Heart right ventricle (tissue), 16 donors: ENCODE data around the gene EEPD1. TPM values are rescaled to one million over a fixed set of nuclear protein-coding genes. Genes with fewer than 3 reads are reported as not detected.

Source experiments
- ATAC-seq, 8 donors: fragments of 200-7000 bp; cut with Tn5 transposase; one replicate each; pipeline ENCODE4 v1.9.1; 2020; ENCODE audit warnings: mild to moderate bottlenecking in 8 of 8, moderate library complexity in 8 of 8, moderate number of reproducible peaks in 1 of 8
- DNase-seq, 2 donors: peaks; one replicate each; pipeline ENCODE4 v3.0.0-alpha.2; 2020
- H3K27ac ChIP-seq, 10 donors: fragments of 200-600 bp; sonication (generic) in 2 of 10; one replicate each; pipeline versions ENCODE4 v1.5.0 to v1.8.0; 2020 to 2022; ENCODE audit warnings: mild to moderate bottlenecking in 3 of 10
- H3K27me3 ChIP-seq, 7 donors: fragments of 200-600 bp; one replicate each; pipeline ENCODE4 v1.8.0; 2021 to 2022; ENCODE audit warnings: mild to moderate bottlenecking in 2 of 7
- H3K36me3 ChIP-seq, 9 donors: fragments of 200-600 bp; sonication (generic) in 1 of 9; one replicate each; pipeline versions ENCODE4 v1.5.0 to v1.8.0; 2020 to 2022; ENCODE audit warnings: mild to moderate bottlenecking in 2 of 9
- H3K4me1 ChIP-seq, 9 donors: fragments of 200-600 bp; sonication (generic) in 1 of 9; one replicate each; pipeline versions ENCODE4 v1.5.0 to v1.8.0; 2020 to 2022; ENCODE audit warnings: mild to moderate bottlenecking in 4 of 9
- H3K4me3 ChIP-seq, 10 donors: fragments of 200-600 bp; sonication (generic) in 2 of 10; one replicate each; pipeline versions ENCODE4 v1.5.0 to v1.8.0; 2020 to 2022; ENCODE audit warnings: mild to moderate bottlenecking in 7 of 10, moderate library complexity in 2 of 10
- H3K9me3 ChIP-seq, 11 donors: fragments of 200-600 bp in 10 of 11; sonication (generic) in 2 of 11; one replicate each; pipeline versions ENCODE4 v1.5.0 to v1.8.0; 2013 to 2022; ENCODE audit warnings: mild to moderate bottlenecking in 2 of 11, control low read depth in 1 of 11, moderate library complexity in 1 of 11
- CTCF ChIP-seq, 9 donors: fragments of 200-600 bp; sonication (generic) in 2 of 9; IDR thresholded peaks; one replicate each; pipeline versions ENCODE4 v1.5.0 to v1.8.0; 2021 to 2022; ENCODE audit warnings: antibody characterized with exemption in 9 of 9, mild to moderate bottlenecking in 5 of 9, moderate library complexity in 1 of 9
- WGBS, 2 donors: extraction: QIAGEN DNeasy Blood & Tissue Kit; methylation state at CpG; one replicate each; pipeline ENCODE4 v1.1.7; 2013; ENCODE audit warnings: inconsistent platforms in 1 of 2; 5-methylcytosine and 5-hydroxymethylcytosine counted together
- intact Hi-C, 10 donors: fragments of 100-400 bp; cut with DNase I; formaldehyde crosslinking; loops; one replicate each; pipeline versions ENCODE4 v1.11.1 to v1.14.2; 2022
- polyA plus RNA-seq, 2 donors: library from polyadenylated mRNA; stranded (reverse); fragments of 200-250 nt; gene quantifications; one replicate each; pipeline ENCODE4 v1.2.3, GENCODE V29; 2013
- total RNA-seq, 10 donors: library from RNA; stranded (reverse); fragmentation: NEBNext Ultra II Directional in 3 of 10; extraction: Animal tissue kit (Norgen Biotek cat#: 25700) in 3 of 10; gene quantifications; one replicate each; pipeline versions ENCODE4 v1.2.1 to v1.2.4, GENCODE V29; 2021 to 2023
- donor health status: Arrhythmogenic right ventricular cardiomyopathy.
- donor health status: ischemic (EF 13 %, LVEDD 7.1; RV severe dilation, severe dysfunction).
- donor health status: healthy with polysubstance abuse.
- donor health status: DM: no; HTN: yes; CAD: no.
- donor health status: DM: no; HTN: no; CAD: no.
- donor health status: ischemic (EF 25% LVEDD 6.9; RV normal size, moderate dysfunction).
- donor health status: ischemic (EF 25% LVEDD 5.7; RV mildly dilated, moderate dysfunction).
- donor health status: healthy.
- donor health status: DM: yes; HTN: yes; CAD: no.
- donor health status: Ischemic cardiomyopathy.
- donor health status: ischemic (EF 35%, LVEDD 5.7; RV mildly dilated, moderate dysfunction).
- donor health status: nonischemic (EF 11% LVEDD 7.7; RV severe dilation, severe dysfunction).
- donor health status: DM: yes; HTN: yes; CAD: no.
- donor health status: PGD.
- donor health status: ischemic (EF 29% LVEDD 5.4; RV normal size, mild dysfunction).
- donor health status: nonischemic (EF 23%, LVEDD 6.1; RV moderate dilation, normal function).

EEPD1 gene
- total and polyA plus RNA-seq, 12 donors: 6.1 to 15.2 (median 8.4) TPM

- no peaks in the 10 kb centered on the region for H3K27me3 ChIP-seq
- no peak for TF ChIP-seq CTCF (IDR thresholded peaks at IDR 0.05)
- ATAC-seq (no peak), DNase-seq (no peak)
- H3K4me1 ChIP-seq: peaks cover 0 to 32% (median 15%) of the 10 kb centered on the region in 9 donors
- no peak overlapping the region for H3K27ac ChIP-seq
- intact Hi-C loops: no loop called here
- no peaks in the 10 kb centered on the region for H3K9me3 ChIP-seq
- no peak overlapping the region for H3K4me3 ChIP-seq
- WGBS, 2 donors: 81 to 90% methylated on average over 4 of the region's 4 CpGs
- H3K36me3 ChIP-seq: no peaks in the 10 kb centered on the region
Measured at GRCh38 chr7:36181668-36182067, 28.6 kb downstream of the EEPD1 start.

- H3K27ac ChIP-seq: peak overlapping the region in 2 of 10 donors; percentile 6 to 8
- peaks cover 0 to 35% (median 21%) of the 10 kb centered on the region in 9 donors for H3K4me1 ChIP-seq
Measured at GRCh38 chr7:36182854-36183604, 30.0 kb downstream of the EEPD1 start.

GRCh38 chr7:36185092-36185491, 32.0 kb downstream of the EEPD1 start:
- H3K27me3 ChIP-seq: no peaks in the 10 kb centered on the region
- no peak for ATAC-seq
- intact Hi-C loops: no loop called here
- TF ChIP-seq CTCF (IDR thresholded peaks at IDR 0.05): no peak
- no peak overlapping the region for H3K4me3 ChIP-seq
- H3K4me1 ChIP-seq: peaks cover 0 to 50% (median 16%) of the 10 kb centered on the region in 9 donors
- no peaks in the 10 kb centered on the region for H3K9me3 ChIP-seq
- no peaks in the 10 kb centered on the region for H3K36me3 ChIP-seq
- DNase-seq: no peak
- 83 to 85% methylated on average over 2 of the region's 2 CpGs for WGBS, 2 donors
- H3K27ac ChIP-seq: no peak overlapping the region

More at GRCh38 chr7:36182854-36183604, 30.0 kb downstream of the EEPD1 start:
- ATAC-seq: peak in 6 of 8 donors; percentile 40 to 77 (median 52)
- H3K9me3 ChIP-seq: no peaks in the 10 kb centered on the region
- H3K4me3 ChIP-seq: no peak overlapping the region
- WGBS, 2 donors: 50 to 72% methylated on average over 13 of the region's 13 CpGs
- H3K27me3 ChIP-seq: no peaks in the 10 kb centered on the region
- DNase-seq: no peak
- intact Hi-C loops: no loop called here
- H3K36me3 ChIP-seq: no peaks in the 10 kb centered on the region
- no peak for TF ChIP-seq CTCF (IDR thresholded peaks at IDR 0.05)

GRCh38 chr7:36185756-36186155, 32.7 kb downstream of the EEPD1 start:
- intact Hi-C loops: no loop called here
- Histone ChIP-seq H3K27me3 (no peaks in the 10 kb centered on the region), H3K9me3 (no peaks in the 10 kb centered on the region), H3K36me3 (no peaks in the 10 kb centered on the region), H3K4me1 (peaks cover 0 to 56% (median 18%) of the 10 kb centered on the region in 9 donors), H3K27ac (no peak overlapping the region), H3K4me3 (no peak overlapping the region)
- no peak for TF ChIP-seq CTCF (IDR thresholded peaks at IDR 0.05)
- ATAC-seq (no peak), DNase-seq (no peak)
- 92 to 93% methylated on average over 7 of the region's 7 CpGs for WGBS, 2 donors
